ENCODE measurements around the gene ZNF425. TPM values are rescaled to one million over a fixed set of nuclear protein-coding genes. Genes with fewer than 3 reads are reported as not detected.

Gene ZNF425
- total RNA-seq, 1 donor from 2014 or later = 15.7 TPM

DNA sequence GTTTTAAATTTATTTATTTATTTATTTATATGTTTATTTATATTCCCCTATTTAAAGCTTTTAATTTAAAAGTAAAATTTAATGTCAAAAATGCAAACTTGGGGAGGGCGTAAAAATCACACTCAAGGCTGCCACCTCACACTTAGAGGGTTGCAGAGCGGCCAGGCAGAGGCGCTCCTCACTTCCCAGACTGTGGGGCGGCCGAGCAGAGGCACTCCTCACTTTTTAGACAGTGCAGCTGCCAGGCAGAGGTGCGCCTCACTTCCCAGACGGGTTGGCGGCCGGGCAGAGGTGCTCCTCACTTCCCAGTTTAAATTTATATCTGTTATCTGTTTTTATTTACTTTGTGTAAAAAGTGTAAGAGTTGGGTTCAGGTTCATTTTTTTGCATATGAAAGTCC is 10.0 kb upstream of the ZNF425 start:
- Histone ChIP-seq H3K27me3 (no peaks in the 10 kb centered on the region), H3K27ac (no peak overlapping the region), H2AFZ (replicated peaks) (no peak overlapping the region), H3K9me3 (ENCODE audit: low read depth) (no peaks in the 10 kb centered on the region), H3K4me2 (no peak overlapping the region), H4K20me1 (ENCODE audit: low read depth) (no peaks in the 10 kb centered on the region), H3K9ac (no peak overlapping the region), H3K36me3 (no peaks in the 10 kb centered on the region), H3K4me1 (no peaks in the 10 kb centered on the region), H3K79me2 (ENCODE audit: low read depth) (no peaks in the 10 kb centered on the region), H3K4me3 (no peak overlapping the region), H3F3A (ENCODE audit: low read depth) (no peaks in the 10 kb centered on the region)
- Mint-ChIP-seq H3K27me3 (ENCODE audit: insufficient read depth, low read depth) (no peaks in the 10 kb centered on the region), H3K36me3 (peaks cover 4% of the 10 kb centered on the region), H3K9me3 (peaks cover 2% of the 10 kb centered on the region), H3K4me1 (no peaks in the 10 kb centered on the region), H3K4me3 (no peak overlapping the region), H3K27ac (no peak overlapping the region)
- DNase-seq (ENCODE audit: low spot score) = no peak
- TF ChIP-seq EZH2 (IDR thresholded peaks at IDR 0.05) = no peak
- TF ChIP-seq, protein P1, sequence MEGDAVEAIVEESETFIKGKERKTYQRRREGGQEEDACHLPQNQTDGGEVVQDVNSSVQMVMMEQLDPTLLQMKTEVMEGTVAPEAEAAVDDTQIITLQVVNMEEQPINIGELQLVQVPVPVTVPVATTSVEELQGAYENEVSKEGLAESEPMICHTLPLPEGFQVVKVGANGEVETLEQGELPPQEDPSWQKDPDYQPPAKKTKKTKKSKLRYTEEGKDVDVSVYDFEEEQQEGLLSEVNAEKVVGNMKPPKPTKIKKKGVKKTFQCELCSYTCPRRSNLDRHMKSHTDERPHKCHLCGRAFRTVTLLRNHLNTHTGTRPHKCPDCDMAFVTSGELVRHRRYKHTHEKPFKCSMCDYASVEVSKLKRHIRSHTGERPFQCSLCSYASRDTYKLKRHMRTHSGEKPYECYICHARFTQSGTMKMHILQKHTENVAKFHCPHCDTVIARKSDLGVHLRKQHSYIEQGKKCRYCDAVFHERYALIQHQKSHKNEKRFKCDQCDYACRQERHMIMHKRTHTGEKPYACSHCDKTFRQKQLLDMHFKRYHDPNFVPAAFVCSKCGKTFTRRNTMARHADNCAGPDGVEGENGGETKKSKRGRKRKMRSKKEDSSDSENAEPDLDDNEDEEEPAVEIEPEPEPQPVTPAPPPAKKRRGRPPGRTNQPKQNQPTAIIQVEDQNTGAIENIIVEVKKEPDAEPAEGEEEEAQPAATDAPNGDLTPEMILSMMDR (IDR thresholded peaks at IDR 0.05) = no peak

DNA sequence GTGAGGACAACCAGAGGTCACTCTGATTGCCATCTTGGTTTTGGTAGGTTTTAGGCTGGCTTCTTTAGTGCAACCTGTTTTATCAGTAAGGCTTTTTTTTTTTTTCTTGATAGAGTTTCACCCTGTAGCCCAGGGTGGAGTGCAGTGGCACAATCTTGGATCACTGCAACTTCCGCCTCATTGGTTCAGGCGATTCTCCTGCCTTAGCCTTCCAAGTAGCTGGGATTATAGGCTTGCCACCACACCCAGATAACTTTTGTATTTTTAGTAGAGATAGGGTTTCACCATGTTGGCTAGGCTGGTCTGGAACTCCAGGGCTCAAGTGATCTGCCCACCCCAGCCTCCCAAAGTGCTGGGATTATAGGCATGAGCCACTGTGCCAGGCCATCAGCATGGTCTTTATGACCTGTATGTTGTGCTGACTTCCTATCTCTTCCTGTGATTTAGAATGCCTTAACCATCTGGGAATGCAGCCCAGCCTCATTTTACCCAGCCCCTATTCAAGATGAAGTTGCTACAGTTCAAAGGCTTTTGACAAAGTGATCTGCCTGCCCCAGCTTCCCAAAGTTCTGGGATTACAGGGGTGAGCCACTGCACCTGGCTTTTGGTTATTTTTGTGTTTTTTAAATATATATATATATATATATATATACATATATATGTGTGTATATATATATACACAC is 7.0 kb upstream of the ZNF425 start:
- H3K4me1 ChIP-seq = peaks cover under 1% of the 10 kb centered on the region
- H4K20me1 ChIP-seq (ENCODE audit: low read depth) = no peaks in the 10 kb centered on the region
- peaks cover 3% of the 10 kb centered on the region for H3F3A ChIP-seq (ENCODE audit: low read depth)
- no peaks in the 10 kb centered on the region for H3K27me3 ChIP-seq
- H3K9ac ChIP-seq = no peak overlapping the region
- H3K27ac Mint-ChIP-seq = no peak overlapping the region
- peaks cover 13% of the 10 kb centered on the region for H3K36me3 Mint-ChIP-seq
- peaks cover 8% of the 10 kb centered on the region for H3K36me3 ChIP-seq
- no peak overlapping the region for H3K4me2 ChIP-seq
- H3K4me1 Mint-ChIP-seq = no peaks in the 10 kb centered on the region
- H3K27ac ChIP-seq = no peak overlapping the region
- no peak overlapping the region for H2AFZ ChIP-seq (replicated peaks)
- TF ChIP-seq, protein P1 (IDR thresholded peaks at IDR 0.05) = no peak
- TF ChIP-seq EZH2 (IDR thresholded peaks at IDR 0.05) = no peak
- TF ChIP-seq EZH2phosphoT487 (IDR thresholded peaks at IDR 0.05) = no peak
- no peak for DNase-seq (ENCODE audit: low spot score)
- peaks cover 9% of the 10 kb centered on the region for H3K9me3 Mint-ChIP-seq
- no peak overlapping the region for H3K4me3 ChIP-seq
- no peaks in the 10 kb centered on the region for H3K9me3 ChIP-seq (ENCODE audit: low read depth)
- H3K27me3 Mint-ChIP-seq (ENCODE audit: insufficient read depth, low read depth) = peaks cover 2% of the 10 kb centered on the region
- peaks cover 3% of the 10 kb centered on the region for H3K79me2 ChIP-seq (ENCODE audit: low read depth)
- no peak overlapping the region for H3K4me3 Mint-ChIP-seq

DNA sequence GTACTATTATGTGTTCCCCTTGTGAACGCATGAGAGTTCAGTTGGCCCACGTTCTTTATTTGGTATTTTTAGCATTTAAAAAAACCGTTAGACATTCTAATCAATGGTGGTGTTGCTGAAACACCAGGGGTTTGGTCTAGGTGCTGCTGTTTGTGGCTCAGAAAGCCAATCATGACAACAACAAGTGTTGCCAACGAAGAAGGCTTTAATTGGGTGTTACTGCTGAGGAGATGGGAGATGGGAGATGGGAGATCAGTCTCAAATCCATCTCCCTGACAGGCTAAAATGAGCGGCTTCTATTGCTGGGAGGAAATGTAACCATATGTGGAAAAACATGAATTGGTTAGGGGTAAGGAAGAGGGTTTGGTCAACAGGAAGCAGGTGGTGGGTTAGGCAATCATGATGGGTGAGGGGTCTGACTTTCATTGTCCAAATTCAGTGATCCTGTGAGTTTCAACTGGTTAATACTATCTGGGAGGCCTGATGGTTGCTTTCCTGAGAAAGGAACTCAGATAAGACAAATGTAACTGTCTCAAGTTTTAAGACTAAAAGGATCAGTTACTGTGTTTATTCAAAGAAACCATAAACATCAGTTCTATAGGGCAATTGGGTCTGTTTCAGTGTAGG is 4.6 kb upstream of the ZNF425 start:
- H3K27ac Mint-ChIP-seq = no peak overlapping the region
- no peak overlapping the region for H2AFZ ChIP-seq (replicated peaks)
- peaks cover 9% of the 10 kb centered on the region for H3K9me3 Mint-ChIP-seq
- H3K9me3 ChIP-seq (ENCODE audit: low read depth) = no peaks in the 10 kb centered on the region
- peaks cover 13% of the 10 kb centered on the region for H3K36me3 Mint-ChIP-seq
- no peak overlapping the region for H3K9ac ChIP-seq
- H3K4me1 Mint-ChIP-seq = peaks cover 10% of the 10 kb centered on the region
- no peak overlapping the region for H3K4me3 ChIP-seq
- H4K20me1 ChIP-seq (ENCODE audit: low read depth) = no peaks in the 10 kb centered on the region
- H3K4me3 Mint-ChIP-seq = no peak overlapping the region
- H3K36me3 ChIP-seq = peaks cover 8% of the 10 kb centered on the region
- H3K4me1 ChIP-seq = peaks cover 6% of the 10 kb centered on the region
- H3K79me2 ChIP-seq (ENCODE audit: low read depth) = peaks cover 18% of the 10 kb centered on the region
- DNase-seq (ENCODE audit: low spot score) = no peak
- TF ChIP-seq EZH2phosphoT487 (IDR thresholded peaks at IDR 0.05) (no peak), EZH2 (IDR thresholded peaks at IDR 0.05) (no peak)
- TF ChIP-seq, protein P1 (IDR thresholded peaks at IDR 0.05) = no peak
- H3K4me2 ChIP-seq = no peak overlapping the region
- H3K27ac ChIP-seq = no peak overlapping the region
- H3K27me3 Mint-ChIP-seq (ENCODE audit: insufficient read depth, low read depth) = peaks cover 2% of the 10 kb centered on the region
- no peaks in the 10 kb centered on the region for H3K27me3 ChIP-seq
- H3F3A ChIP-seq (ENCODE audit: low read depth) = peaks cover 26% of the 10 kb centered on the region
